Measurements from ENCODE around the gene HNF4A. TPM values are rescaled to one million over a fixed set of nuclear protein-coding genes. Genes with fewer than 3 reads are reported as not detected.

HNF4A gene
- total and polyA plus RNA-seq, 2 of the 13 experiments (the other 11 are each of a cell fraction or from before 2014, with no cell fraction given): 80.9 to 169 TPM

GRCh38 chr20:44430270-44431065, 75.0 kb downstream of the HNF4A start (continued):
- TF ChIP-seq ZFP91 (CRISPR knock-in tag; IDR thresholded peaks at IDR 0.05; ENCODE audit: borderline replicate concordance): peak; percentile 24; the same call in 1 of the 2 replicates
- TF ChIP-seq NCOA5 (CRISPR knock-in tag; IDR thresholded peaks at IDR 0.05): 0 out of 2 replicates have a peak, but pooled peaks have one; percentile 51
- peak; percentile 87 for TF ChIP-seq ZNF572 (CRISPR knock-in tag; IDR thresholded peaks at IDR 0.05)
- TF ChIP-seq ZNF558 (CRISPR knock-in tag; IDR thresholded peaks at IDR 0.05; ENCODE audit: borderline replicate concordance): no peak
- TF ChIP-seq POLR2AphosphoS5 (IDR thresholded peaks at IDR 0.05; ENCODE audit: low read depth, low read length): peak; percentile 62
- TF ChIP-seq POLR2A (IDR thresholded peaks at IDR 0.05; ENCODE audit: insufficient read depth in 1 of 2, low read depth in 2 of 2, low read length in 2 of 2): peak; percentile 49 to 79; a peak in 3 of 4 replicates
- TF ChIP-seq MEF2D (CRISPR knock-in tag; IDR thresholded peaks at IDR 0.05): 0 out of 2 replicates have a peak, but pooled peaks have one; percentile 14
- TF ChIP-seq ZNF574 (CRISPR knock-in tag; IDR thresholded peaks at IDR 0.05): peak; percentile 67
- TF ChIP-seq ZNF451 (CRISPR knock-in tag; IDR thresholded peaks at IDR 0.05): 0 out of 2 replicates have a peak, but pooled peaks have one; percentile 43
- peak; percentile 23; the same call in 1 of the 2 replicates for TF ChIP-seq HOXA5 (CRISPR knock-in tag; IDR thresholded peaks at IDR 0.05)
- no peak for TF ChIP-seq IKZF4 (CRISPR knock-in tag; IDR thresholded peaks at IDR 0.05; ENCODE audit: borderline replicate concordance, low read depth, not compliant biosample characterization)
- no peak for TF ChIP-seq BRCA1 (CRISPR knock-in tag; IDR thresholded peaks at IDR 0.05)
- TF ChIP-seq AHR (CRISPR knock-in tag; IDR thresholded peaks at IDR 0.05): no peak
